ENCODE results near the gene HEATR5A. TPM values are rescaled to one million over a fixed set of nuclear protein-coding genes. Genes with fewer than 3 reads are reported as not detected.
A peak's percentile ranks its signal among the peaks of the same experiment; 100 is the strongest.

The HEATR5A gene
- total RNA-seq, 1 donor from 2014 or later, result 57.7 TPM

DNA sequence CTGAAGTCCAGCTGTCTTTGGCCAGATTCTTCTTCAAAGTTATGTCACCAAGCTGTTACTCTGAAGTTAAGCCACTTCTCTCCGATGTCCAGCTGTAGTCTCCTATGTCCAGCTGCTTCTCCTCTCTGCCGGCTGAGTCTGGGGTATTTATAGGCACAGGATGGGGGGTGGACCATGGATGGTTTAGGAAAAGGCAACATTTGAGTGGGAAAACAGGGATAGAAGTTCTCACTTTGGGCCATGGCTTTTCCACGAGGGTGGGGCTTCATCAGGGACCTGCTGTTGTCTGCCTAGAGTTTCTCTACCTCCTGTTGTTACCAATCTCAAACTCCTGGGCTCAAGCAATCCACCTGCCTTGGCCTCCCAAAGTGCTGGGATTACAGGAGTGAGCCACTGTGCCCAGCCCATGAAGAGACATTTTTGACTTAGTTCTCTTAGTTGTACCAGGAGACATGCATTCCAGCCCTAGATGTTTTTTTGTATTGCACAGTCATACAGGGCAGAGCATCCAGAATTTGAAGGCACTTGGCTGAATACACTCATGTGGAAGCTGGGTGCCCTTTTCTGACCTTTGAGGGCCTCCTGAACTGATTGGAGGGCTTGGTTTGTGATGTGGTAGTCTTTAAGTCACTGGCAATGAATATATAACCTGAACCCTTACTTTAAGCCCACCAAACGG is 132.9 kb downstream of the HEATR5A start:
- TF ChIP-seq, protein P1, sequence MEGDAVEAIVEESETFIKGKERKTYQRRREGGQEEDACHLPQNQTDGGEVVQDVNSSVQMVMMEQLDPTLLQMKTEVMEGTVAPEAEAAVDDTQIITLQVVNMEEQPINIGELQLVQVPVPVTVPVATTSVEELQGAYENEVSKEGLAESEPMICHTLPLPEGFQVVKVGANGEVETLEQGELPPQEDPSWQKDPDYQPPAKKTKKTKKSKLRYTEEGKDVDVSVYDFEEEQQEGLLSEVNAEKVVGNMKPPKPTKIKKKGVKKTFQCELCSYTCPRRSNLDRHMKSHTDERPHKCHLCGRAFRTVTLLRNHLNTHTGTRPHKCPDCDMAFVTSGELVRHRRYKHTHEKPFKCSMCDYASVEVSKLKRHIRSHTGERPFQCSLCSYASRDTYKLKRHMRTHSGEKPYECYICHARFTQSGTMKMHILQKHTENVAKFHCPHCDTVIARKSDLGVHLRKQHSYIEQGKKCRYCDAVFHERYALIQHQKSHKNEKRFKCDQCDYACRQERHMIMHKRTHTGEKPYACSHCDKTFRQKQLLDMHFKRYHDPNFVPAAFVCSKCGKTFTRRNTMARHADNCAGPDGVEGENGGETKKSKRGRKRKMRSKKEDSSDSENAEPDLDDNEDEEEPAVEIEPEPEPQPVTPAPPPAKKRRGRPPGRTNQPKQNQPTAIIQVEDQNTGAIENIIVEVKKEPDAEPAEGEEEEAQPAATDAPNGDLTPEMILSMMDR (IDR thresholded peaks at IDR 0.05), result no peak
- Mint-ChIP-seq H3K36me3 (ENCODE audit: low read depth) (peaks cover 4% of the 10 kb centered on the region), H3K27ac (ENCODE audit: unreplicated experiment) (no peak overlapping the region), H3K4me3 (ENCODE audit: unreplicated experiment) (no peak overlapping the region), H3K9me3 (ENCODE audit: low read depth) (no peaks in the 10 kb centered on the region), H3K4me1 (ENCODE audit: low read depth) (peaks cover 13% of the 10 kb centered on the region), H3K27me3 (ENCODE audit: low read depth) (no peaks in the 10 kb centered on the region)
- no peak for DNase-seq (ENCODE audit: low spot score)

DNA sequence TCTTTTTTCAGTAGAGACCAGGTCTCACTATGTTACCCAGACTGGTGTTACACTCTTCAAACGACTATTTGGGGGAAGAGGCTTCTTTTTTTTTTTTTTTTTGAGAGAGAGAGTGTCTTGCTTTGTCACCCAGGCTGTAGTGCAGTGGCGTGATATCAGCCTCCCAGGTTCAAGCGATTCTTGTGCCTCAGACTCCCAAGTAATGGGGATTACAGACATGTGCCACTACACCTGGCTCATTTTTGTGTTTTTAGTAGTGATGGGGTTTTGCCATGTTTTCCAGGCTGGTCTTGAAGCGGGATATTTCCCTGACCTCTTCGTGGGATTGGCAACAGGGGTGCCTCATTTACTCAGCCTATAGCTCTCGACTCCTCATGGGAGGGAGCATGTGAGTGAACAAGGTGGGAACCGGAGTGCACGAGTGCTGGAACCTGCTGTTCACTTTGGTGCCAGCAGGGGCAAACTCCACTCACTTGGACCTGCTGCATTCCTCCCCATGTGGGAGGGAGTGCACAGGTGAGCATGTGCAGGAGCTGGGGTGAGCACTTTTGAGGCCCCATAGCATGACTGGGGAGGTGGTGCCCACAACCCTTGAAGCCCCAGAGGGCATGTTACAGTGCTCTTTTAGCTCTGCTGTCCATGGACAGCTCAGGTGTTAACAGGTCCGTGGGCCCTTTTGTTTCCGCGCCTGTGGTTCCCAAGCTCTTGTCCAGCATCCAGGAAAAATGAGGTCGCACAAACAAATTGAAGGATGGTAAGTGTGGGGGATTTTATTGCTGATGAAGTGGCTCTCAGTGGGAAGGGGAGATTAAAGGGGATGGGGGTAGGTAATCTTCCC is 133.7 kb downstream of the HEATR5A start:
- H3K4me1 Mint-ChIP-seq (ENCODE audit: low read depth), result peaks cover 13% of the 10 kb centered on the region
- H3K4me3 Mint-ChIP-seq (ENCODE audit: unreplicated experiment), result no peak overlapping the region
- peaks cover 4% of the 10 kb centered on the region for H3K36me3 Mint-ChIP-seq (ENCODE audit: low read depth)
- no peaks in the 10 kb centered on the region for H3K27me3 Mint-ChIP-seq (ENCODE audit: low read depth)
- H3K27ac Mint-ChIP-seq (ENCODE audit: unreplicated experiment), result no peak overlapping the region
- TF ChIP-seq, protein P1 (IDR thresholded peaks at IDR 0.05), result peak; percentile 62
- H3K9me3 Mint-ChIP-seq (ENCODE audit: low read depth), result no peaks in the 10 kb centered on the region
- no peak for DNase-seq (ENCODE audit: low spot score)

DNA sequence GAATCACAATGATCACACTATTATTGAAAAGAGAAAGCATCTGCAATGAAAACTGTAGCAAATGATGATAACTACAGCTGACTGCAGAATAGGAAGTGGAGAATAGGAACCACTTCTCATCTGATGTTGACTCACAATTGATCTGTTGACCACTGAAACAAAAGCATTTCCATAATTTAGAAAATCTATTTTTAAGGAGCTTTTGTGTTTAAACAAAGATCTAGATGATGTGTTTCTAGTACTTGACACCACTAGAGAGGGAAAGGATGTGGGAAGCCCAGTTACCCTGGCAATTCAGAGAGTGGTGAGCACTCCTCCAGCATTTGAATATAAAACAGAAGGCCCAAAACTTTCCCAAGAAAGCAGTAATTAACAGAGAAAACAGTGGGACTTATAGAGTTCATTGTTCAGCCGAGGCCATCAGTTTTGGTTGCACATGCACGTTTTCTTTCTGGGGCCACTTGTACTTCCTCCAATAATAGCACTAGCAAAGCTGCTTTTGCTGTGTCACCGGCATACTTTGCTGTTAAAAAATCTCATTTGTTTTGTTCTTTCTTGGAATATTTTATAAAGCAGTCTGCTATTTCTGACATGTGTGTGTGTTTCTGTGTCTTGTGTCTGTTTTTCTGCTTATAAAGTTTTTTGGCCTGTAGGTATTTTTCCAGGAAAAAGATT is 136.6 kb downstream of the HEATR5A start:
- Mint-ChIP-seq H3K27ac (ENCODE audit: unreplicated experiment) (peak overlapping the region; percentile 71), H3K4me3 (ENCODE audit: unreplicated experiment) (no peak overlapping the region), H3K27me3 (ENCODE audit: low read depth) (no peaks in the 10 kb centered on the region), H3K36me3 (ENCODE audit: low read depth) (no peaks in the 10 kb centered on the region), H3K9me3 (ENCODE audit: low read depth) (no peaks in the 10 kb centered on the region), H3K4me1 (ENCODE audit: low read depth) (peaks cover 9% of the 10 kb centered on the region)
- TF ChIP-seq, protein P1 (IDR thresholded peaks at IDR 0.05), result no peak
- DNase-seq (ENCODE audit: low spot score), result no peak

DNA sequence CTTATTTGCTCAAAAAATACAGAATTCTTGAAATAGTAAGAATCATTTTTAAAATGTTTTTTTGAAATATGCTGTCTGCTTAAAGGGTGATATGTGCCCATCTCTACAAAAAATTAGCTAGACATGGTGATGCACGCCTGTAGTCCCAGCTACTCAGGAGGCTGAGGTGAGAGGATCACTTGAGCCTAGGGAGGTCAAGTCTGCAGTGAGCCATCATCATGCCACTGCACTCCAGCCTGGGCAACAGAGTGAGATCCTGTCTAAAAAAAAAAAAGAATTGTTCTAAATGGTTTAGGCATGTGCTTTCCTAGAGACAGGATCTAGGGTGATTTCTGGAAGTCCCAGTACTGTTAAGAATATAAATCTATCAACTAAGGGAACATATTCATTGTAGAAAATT is 137.2 kb downstream of the HEATR5A start:
- Mint-ChIP-seq H3K9me3 (ENCODE audit: low read depth) (no peaks in the 10 kb centered on the region), H3K36me3 (ENCODE audit: low read depth) (no peaks in the 10 kb centered on the region), H3K4me3 (ENCODE audit: unreplicated experiment) (no peak overlapping the region), H3K27ac (ENCODE audit: unreplicated experiment) (no peak overlapping the region), H3K27me3 (ENCODE audit: low read depth) (no peaks in the 10 kb centered on the region), H3K4me1 (ENCODE audit: low read depth) (peaks cover 9% of the 10 kb centered on the region)
- DNase-seq (ENCODE audit: low spot score), result no peak
- TF ChIP-seq, protein P1 (IDR thresholded peaks at IDR 0.05), result no peak

DNA sequence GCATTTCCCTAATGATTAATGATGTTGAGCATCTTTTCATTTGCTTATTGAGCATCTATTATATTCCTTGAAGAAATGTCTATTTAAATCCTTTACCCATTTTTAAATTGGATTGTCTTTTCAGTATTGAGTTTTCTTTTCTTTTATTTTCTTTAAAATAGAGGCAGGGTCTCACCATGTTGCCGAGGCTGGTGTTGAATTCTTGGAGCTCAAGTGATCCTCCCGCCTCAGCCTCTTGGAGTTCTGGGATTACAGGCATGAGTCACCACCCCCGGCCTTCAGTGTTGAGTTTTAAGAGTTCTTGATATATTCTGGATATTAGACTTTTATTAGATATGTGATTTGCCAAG is 139.5 kb downstream of the HEATR5A start:
- no peaks in the 10 kb centered on the region for H3K27me3 Mint-ChIP-seq (ENCODE audit: low read depth)
- no peak for DNase-seq (ENCODE audit: low spot score)
- no peaks in the 10 kb centered on the region for H3K9me3 Mint-ChIP-seq (ENCODE audit: low read depth)
- peaks cover 9% of the 10 kb centered on the region for H3K4me1 Mint-ChIP-seq (ENCODE audit: low read depth)
- no peak overlapping the region for H3K27ac Mint-ChIP-seq (ENCODE audit: unreplicated experiment)
- TF ChIP-seq, protein P1 (IDR thresholded peaks at IDR 0.05), result no peak
- H3K36me3 Mint-ChIP-seq (ENCODE audit: low read depth), result no peaks in the 10 kb centered on the region
- no peak overlapping the region for H3K4me3 Mint-ChIP-seq (ENCODE audit: unreplicated experiment)

Data from chondrocyte (in vitro differentiated cells).